NCI-H345 treated with DMSO at 0.1 percent for 48 hours (cell line): ENCODE measurements around the gene INTS4.
"Not testable (repeated sequence)": the region's sequence is repeated elsewhere in the genome, so short reads cannot be mapped to it uniquely, and the experiment has no call there.

ENCODE experiments used
- DNase-seq: peaks from one replicate; lab custom pipeline; 2025; ENCODE audit not compliant: unreplicated experiment; lab: John Stamatoyannopoulos, UW

Gene INTS4

DNA sequence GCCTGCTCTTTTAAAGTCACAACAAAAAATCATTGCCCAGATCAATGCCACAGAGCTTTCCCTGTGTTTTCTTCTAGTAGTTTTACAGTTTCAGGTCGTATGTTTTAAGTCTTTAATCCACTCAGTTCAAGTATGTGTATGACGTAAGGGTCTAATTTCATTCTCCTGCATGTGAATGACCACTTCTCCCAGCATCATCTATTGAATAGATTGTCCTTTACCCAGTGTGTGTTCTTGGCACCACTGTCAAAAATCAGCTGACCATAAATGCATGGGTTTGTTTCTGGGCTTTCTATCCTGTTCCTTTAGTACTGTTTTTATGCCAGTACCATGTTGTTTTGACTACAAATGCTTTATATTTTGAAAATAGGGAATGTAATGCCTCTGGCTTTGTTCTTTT lies 28.1 kb downstream of the INTS4 start:
- no peak for DNase-seq

GRCh38 chr11:77959434-77959833 lies 35.0 kb downstream of the INTS4 start:
- DNase-seq: no peak

DNA sequence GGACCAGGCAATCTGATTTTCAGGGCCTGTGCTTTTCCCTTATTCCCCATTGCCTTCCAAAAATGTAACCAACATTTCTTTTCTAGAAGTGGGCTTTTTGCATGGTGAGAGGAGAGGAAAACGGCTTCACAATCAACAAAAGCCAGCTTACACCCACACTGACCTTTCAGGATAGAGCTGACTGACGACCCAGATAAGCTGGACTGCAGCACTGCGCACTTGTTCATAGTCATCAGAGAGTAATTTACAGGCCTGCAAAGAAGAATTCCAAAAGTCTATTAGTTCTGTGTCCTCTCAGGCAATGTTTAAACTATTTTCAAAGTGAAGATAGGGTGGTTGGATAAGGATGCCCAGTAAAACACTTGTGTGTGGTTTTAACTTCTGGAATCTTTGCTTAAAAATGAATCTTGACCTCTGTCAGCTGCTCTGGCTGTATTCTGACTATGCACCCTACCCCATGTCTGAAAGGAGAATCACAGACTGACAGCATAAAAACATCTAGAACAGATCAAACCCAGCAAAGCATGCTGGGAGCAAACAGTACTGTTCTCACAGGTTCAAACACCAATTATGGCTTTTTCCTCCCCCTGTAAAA lies 35.8 kb downstream of the INTS4 start:
- not testable (repeated sequence) for DNase-seq

DNA sequence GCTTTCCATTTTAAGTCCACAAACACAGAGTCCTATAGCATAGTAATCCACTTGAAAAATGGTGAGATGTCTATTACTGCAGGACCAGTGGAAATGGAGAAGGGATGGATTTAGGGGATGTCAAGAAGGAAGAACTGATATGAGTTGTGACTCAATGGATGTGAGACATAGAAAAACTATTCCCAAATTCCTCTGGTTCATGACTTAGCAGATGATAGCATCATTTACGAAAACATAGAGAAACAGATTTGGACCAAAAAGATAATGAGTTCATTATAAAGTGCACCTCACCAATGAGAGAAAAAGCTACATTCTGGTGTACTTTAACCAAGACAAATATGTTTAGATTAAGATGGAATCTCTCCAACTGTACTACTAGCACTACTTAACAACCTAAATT lies 51.2 kb downstream of the INTS4 start:
- DNase-seq: not testable (repeated sequence)

- DNase-seq: not testable (repeated sequence)
Measured at GRCh38 chr11:77942465-77942864, 52.0 kb downstream of the INTS4 start.

DNA sequence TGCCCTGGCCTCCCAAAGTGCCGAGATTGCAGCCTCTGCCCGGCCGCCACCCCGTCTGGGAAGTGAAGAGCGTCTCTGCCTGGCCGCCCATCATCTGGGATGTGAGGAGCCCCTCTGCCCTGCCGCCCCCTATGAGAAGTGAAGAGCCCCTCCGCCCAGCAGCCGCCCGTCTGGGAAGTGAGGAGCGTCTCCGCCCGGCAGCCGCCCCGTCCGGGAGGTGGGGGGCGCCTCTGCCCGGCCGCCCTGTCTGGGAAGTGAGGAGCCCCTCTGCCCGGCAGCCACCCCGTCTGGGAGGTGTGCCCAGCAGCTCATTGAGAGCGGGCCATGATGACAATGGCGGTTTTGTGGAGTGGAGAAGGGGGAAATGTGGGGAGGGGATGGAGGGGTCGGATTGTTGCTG lies 60.9 kb downstream of the INTS4 start:
- not testable (repeated sequence) for DNase-seq

DNA sequence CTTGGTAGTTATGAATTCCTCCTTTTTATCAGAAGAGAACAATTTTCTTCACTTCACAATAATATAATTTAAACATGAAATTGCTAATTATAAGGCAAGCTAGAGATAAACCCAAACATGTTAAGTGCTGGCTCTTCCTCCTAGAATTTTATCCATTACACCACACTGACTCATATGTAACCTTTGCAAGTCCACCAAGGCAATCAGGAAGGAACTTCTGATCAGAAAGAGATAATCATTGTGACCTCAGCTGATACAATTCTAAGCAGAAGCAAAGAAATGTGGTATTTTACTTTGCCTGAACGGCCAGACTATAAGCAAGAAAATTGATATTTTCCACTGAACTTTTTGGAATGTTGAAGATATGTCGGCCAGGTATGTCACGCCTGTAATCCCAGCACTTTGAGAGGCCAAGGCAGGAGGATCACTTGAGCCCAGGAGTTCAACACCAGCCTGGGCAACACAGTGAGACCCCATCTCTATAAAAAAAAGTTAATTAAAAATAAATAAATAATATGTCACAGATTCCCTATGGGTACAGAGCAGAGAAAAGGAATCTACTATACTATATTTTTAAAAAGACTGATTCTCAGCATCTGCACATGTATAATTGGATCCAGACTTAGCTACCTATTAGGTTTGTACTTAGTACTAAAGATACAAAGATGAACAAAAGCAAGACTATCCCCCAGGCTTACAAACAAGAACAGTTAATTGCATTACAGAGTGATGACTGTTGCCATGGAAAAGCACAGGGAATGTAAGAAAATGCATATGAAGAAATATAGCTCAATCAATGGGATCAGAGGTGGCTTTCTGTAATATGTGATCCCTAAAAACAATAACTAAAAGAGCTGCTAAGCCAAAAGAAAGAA lies 63.9 kb downstream of the INTS4 start:
- DNase-seq: not testable (repeated sequence)

DNA sequence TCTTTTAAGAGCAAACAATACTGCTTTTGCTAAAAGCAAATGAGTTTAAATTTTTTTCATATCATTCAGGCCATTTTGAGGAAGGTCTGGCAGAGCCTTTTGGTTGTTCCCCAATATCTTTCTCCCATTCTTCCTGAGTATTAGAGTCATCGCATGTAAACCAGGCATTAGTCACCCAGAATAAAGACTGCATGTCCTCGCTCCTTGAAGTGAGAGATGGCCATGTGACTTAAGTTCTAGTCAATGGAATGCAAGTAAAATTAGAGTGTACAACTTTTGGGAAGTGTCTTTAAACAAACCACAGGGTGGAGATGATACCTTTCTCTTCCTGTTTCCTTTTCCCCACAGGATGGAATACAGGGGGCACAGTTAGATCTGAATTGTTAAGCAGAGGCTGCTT lies 76.8 kb downstream of the INTS4 start:
- not testable (repeated sequence) for DNase-seq

GRCh38 chr11:77914307-77914791 lies 80.1 kb downstream of the INTS4 start:
- peak; percentile 71 for DNase-seq

GRCh38 chr11:77913608-77914306 lies 80.7 kb downstream of the INTS4 start:
- peak; percentile 16 for DNase-seq

DNA sequence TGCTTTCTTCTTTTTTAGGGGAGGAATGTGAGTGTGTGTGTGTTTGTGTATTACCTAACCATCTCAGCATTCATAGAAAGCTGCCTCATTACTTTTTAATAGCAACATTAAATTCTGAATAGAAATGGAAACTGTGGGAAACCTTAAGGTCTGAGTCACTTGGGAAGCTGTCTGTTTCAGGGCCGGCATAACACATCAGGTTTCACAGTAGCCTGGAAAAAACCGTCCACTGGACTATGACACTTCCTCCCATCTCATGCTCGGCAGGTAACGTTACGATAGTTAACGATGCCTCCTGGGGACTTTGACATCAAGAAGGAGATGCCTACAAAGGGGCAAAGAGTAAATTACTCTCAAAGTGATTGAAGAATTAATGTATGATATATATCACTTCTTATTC lies 83.6 kb downstream of the INTS4 start:
- not testable (repeated sequence) for DNase-seq

GRCh38 chr11:77909277-77909676 lies 85.2 kb downstream of the INTS4 start:
- DNase-seq: no peak

- no peak for DNase-seq
Measured at GRCh38 chr11:77908835-77909234, 85.6 kb downstream of the INTS4 start.

- DNase-seq: not testable (repeated sequence)
Measured at GRCh38 chr11:77894949-77895348, 99.5 kb downstream of the INTS4 start.

- not testable (repeated sequence) for DNase-seq
Measured at GRCh38 chr11:77891703-77892102, 102.8 kb downstream of the INTS4 start.

DNA sequence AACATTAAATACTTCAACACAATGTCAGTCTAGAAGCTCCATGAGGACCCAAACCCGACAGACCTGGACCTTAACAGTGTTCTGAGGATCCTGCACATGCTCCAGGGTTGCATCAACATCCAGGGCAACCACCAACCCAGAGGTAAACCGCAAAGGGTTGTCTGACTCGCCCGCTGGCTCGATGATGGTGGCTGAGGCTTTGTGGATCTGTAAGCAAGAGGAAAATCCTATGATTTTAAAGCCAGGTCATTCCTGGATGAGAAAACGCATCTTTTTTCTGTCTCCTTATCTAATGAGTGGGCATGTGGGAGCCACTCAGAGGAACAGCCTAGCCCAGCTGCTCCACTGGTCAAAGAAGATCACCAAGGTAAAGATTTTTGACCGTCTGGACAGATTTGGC lies 103.2 kb downstream of the INTS4 start:
- not testable (repeated sequence) for DNase-seq

DNA sequence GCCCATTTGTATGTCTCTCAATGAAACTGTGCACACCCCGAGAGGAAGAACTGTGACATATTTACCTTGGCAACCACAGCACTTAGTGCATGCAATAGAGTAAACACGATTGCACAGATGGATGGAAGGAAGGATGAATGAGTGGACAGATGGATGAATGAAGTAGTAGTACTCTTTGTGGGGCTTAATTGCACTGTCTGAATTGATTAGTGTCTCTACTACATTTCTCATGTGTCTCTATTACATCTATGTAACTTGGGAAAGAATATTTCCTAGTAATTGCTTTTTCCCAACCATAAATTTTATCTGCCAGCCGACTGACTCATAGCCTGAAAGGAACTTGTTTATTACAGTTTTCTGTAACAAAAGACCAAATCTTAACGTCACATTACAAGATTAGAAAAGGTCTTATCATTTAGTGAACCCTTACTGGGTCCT lies 103.8 kb downstream of the INTS4 start:
- peak; percentile 50 for DNase-seq

GRCh38 chr11:77890100-77890614 lies 104.3 kb downstream of the INTS4 start:
- not testable (repeated sequence) for DNase-seq

DNA sequence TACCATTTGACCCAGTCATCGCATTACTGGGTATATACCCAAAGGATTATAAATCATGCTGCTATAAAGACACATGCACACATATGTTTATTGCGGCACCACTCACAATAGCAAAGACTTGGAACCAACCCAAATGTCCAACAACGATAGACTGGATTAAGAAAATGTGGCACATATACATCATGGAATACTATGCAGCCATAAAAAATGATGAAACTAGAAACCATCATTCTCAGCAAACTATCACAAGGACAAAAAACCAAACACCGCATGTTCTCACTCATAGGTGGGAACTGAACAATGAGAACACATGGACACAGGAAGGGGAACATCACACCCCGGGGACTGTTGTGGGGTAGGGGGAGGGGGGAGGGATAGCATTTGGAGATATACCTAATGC lies 105.4 kb downstream of the INTS4 start:
- not testable (repeated sequence) for DNase-seq

GRCh38 chr11:77886401-77886800 lies 108.1 kb downstream of the INTS4 start:
- DNase-seq: no peak

GRCh38 chr11:77884829-77885190 lies 109.7 kb downstream of the INTS4 start:
- DNase-seq: no peak
